ENCODE data around the gene CFAP46.

The CFAP46 gene

GRCh38 chr10:132945125-132945893, 2.9 kb upstream of the CFAP46 start:
- no peaks in the 10 kb centered on the region for H3K9me3 ChIP-seq (ENCODE audit: insufficient read depth, low read depth, low read length)
- H2AFZ ChIP-seq (ENCODE audit: low read length), result no peak overlapping the region
- no peaks in the 10 kb centered on the region for H3K79me2 ChIP-seq (ENCODE audit: insufficient read depth, low read length)
- no peaks in the 10 kb centered on the region for H3F3A ChIP-seq (ENCODE audit: low read depth)
- H3K27me3 ChIP-seq (ENCODE audit: insufficient read depth, low read length, poor library complexity, severe bottlenecking), result no peaks in the 10 kb centered on the region
- no peaks in the 10 kb centered on the region for H4K20me1 ChIP-seq (ENCODE audit: insufficient read depth, low read length, poor library complexity, severe bottlenecking)
- H3K4me2 ChIP-seq (ENCODE audit: low read depth, low read length, poor library complexity, severe bottlenecking), result no peak overlapping the region
- TF ChIP-seq CTCF (conservative IDR thresholded peaks at IDR 0.05; ENCODE audit: low read length) (no peak), EZH2phosphoT487 (IDR thresholded peaks at IDR 0.05; ENCODE audit: borderline replicate concordance) (no peak)
- H3K4me3 ChIP-seq (ENCODE audit: low read length, poor library complexity, severe bottlenecking), result no peak overlapping the region
- H3K9ac ChIP-seq (ENCODE audit: low read depth, low read length, poor library complexity, severe bottlenecking), result no peak overlapping the region
- no peaks in the 10 kb centered on the region for H3K9me2 ChIP-seq (replicated peaks; ENCODE audit: low read depth, low read length)
- H3K36me3 ChIP-seq (ENCODE audit: insufficient read depth, low read length), result no peaks in the 10 kb centered on the region
- H3K4me1 ChIP-seq (ENCODE audit: insufficient read depth, low read length, poor library complexity, severe bottlenecking), result no peaks in the 10 kb centered on the region

- H2AFZ ChIP-seq (ENCODE audit: low read length), result no peak overlapping the region
- H3K36me3 ChIP-seq (ENCODE audit: insufficient read depth, low read length), result no peaks in the 10 kb centered on the region
- H3K9ac ChIP-seq (ENCODE audit: low read depth, low read length, poor library complexity, severe bottlenecking), result no peak overlapping the region
- no peak overlapping the region for H3K4me2 ChIP-seq (ENCODE audit: low read depth, low read length, poor library complexity, severe bottlenecking)
- no peaks in the 10 kb centered on the region for H3K79me2 ChIP-seq (ENCODE audit: insufficient read depth, low read length)
- H3K4me1 ChIP-seq (ENCODE audit: insufficient read depth, low read length, poor library complexity, severe bottlenecking), result no peaks in the 10 kb centered on the region
- H3F3A ChIP-seq (ENCODE audit: low read depth), result no peaks in the 10 kb centered on the region
- no peaks in the 10 kb centered on the region for H3K9me3 ChIP-seq (ENCODE audit: insufficient read depth, low read depth, low read length)
- H3K4me3 ChIP-seq (ENCODE audit: low read length, poor library complexity, severe bottlenecking), result no peak overlapping the region
- H3K27me3 ChIP-seq (ENCODE audit: insufficient read depth, low read length, poor library complexity, severe bottlenecking), result no peaks in the 10 kb centered on the region
- no peaks in the 10 kb centered on the region for H3K9me2 ChIP-seq (replicated peaks; ENCODE audit: low read depth, low read length)
- no peak for TF ChIP-seq CTCF (conservative IDR thresholded peaks at IDR 0.05; ENCODE audit: low read length)
- no peak for TF ChIP-seq EZH2phosphoT487 (IDR thresholded peaks at IDR 0.05; ENCODE audit: borderline replicate concordance)
- no peaks in the 10 kb centered on the region for H4K20me1 ChIP-seq (ENCODE audit: insufficient read depth, low read length, poor library complexity, severe bottlenecking)
Measured at GRCh38 chr10:132944510-132944909, 2.1 kb upstream of the CFAP46 start.

- no peak for TF ChIP-seq CTCF (conservative IDR thresholded peaks at IDR 0.05; ENCODE audit: low read length)
- TF ChIP-seq EZH2phosphoT487 (IDR thresholded peaks at IDR 0.05; ENCODE audit: borderline replicate concordance), result no peak
- H3K36me3 ChIP-seq (ENCODE audit: insufficient read depth, low read length), result no peaks in the 10 kb centered on the region
- no peaks in the 10 kb centered on the region for H4K20me1 ChIP-seq (ENCODE audit: insufficient read depth, low read length, poor library complexity, severe bottlenecking)
Measured at GRCh38 chr10:132943791-132944404, 1.5 kb upstream of the CFAP46 start.

More at GRCh38 chr10:132943791-132944404, 1.5 kb upstream of the CFAP46 start:
- H3K4me1 ChIP-seq (ENCODE audit: insufficient read depth, low read length, poor library complexity, severe bottlenecking), result no peaks in the 10 kb centered on the region
- no peak overlapping the region for H3K9ac ChIP-seq (ENCODE audit: low read depth, low read length, poor library complexity, severe bottlenecking)
- H3K27me3 ChIP-seq (ENCODE audit: insufficient read depth, low read length, poor library complexity, severe bottlenecking), result no peaks in the 10 kb centered on the region
- no peak overlapping the region for H3K4me2 ChIP-seq (ENCODE audit: low read depth, low read length, poor library complexity, severe bottlenecking)
- no peak overlapping the region for H3K4me3 ChIP-seq (ENCODE audit: low read length, poor library complexity, severe bottlenecking)
- no peak overlapping the region for H2AFZ ChIP-seq (ENCODE audit: low read length)
- no peaks in the 10 kb centered on the region for H3K9me3 ChIP-seq (ENCODE audit: insufficient read depth, low read depth, low read length)
- no peaks in the 10 kb centered on the region for H3F3A ChIP-seq (ENCODE audit: low read depth)
- H3K9me2 ChIP-seq (replicated peaks; ENCODE audit: low read depth, low read length), result no peaks in the 10 kb centered on the region
- no peaks in the 10 kb centered on the region for H3K79me2 ChIP-seq (ENCODE audit: insufficient read depth, low read length)
